ENCODE results near the gene PTEN.

The PTEN gene

GRCh38 chr10:88006261-88006660 is 142.8 kb downstream of the PTEN start:
- in situ Hi-C loops (cut with HindIII; ENCODE audit: low pct_ligation_motif_present, low pct_unique_long_range_greater_than_20kb, low sequenced_read_pairs) = no loop called here
- no peak for DNase-seq

DNA sequence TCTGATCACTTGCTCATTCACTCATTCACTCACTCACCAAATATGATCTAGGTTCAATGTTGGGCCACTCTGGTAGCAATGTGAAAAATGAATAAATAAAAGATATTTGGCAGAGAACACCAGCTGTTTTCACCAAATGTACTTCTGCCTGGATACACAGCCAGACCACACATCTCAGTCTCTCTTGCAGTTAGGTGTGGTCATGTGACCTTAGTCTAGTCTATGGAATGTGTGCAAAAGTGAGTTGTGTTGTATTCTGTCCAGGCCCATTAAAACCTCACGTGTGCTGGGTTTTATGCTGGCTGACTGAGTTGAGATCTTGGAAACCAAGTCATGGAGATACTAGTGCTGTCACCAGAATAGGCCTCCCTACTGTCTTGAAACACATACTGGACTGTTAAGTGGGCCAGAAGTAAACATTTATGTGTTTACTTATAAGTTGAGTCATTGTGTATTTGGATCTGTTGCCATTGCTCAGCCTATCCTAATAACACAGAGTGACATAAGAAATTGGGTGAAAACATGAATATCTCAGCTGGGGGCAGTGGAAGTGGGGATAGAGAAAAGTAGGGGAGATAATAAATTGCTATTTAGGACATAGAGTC is 145.5 kb downstream of the PTEN start:
- in situ Hi-C loops (cut with HindIII; ENCODE audit: low pct_ligation_motif_present, low pct_unique_long_range_greater_than_20kb, low sequenced_read_pairs) = no loop called here
- DNase-seq = no peak

DNA sequence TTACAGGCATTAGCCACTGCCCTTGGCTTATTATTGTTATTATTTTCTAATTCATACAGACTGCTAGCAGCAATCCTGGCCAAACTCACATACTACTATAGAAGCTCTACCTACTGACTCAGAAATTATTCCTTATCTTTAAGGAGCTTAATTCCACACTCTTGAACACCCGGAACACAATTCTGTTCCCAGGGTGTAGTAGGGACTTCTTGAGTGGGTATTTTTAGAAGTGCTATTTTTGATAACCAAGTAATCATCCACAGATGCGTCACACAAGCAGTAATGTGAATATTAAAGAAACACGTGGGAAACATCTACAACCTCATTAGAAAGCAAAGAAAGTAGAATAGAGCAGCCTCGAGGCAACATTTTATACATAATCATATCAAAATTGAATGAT is 149.2 kb downstream of the PTEN start:
- in situ Hi-C loops (cut with HindIII; ENCODE audit: low pct_ligation_motif_present, low pct_unique_long_range_greater_than_20kb, low sequenced_read_pairs) = no loop called here
- no peak for DNase-seq

DNA sequence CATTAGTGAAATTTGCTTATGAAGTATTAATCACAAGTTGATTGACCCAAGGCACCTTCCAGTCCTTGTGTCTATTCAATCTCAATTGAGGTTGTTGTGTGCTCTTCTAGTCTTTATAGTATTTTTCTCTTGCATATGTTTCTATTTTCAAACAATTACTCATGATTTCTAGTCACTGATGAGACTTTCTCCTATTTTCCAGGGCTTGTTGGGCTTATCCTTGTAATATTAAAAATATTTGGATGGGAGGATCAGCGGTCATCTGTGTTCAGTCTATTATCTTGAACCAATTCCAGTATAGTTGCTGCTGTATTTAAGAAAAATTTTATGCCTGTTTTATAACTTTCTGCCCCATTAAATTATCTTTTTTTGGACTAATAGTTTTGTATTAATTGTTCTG is 154.4 kb downstream of the PTEN start:
- in situ Hi-C loops (cut with HindIII; ENCODE audit: low pct_ligation_motif_present, low pct_unique_long_range_greater_than_20kb, low sequenced_read_pairs) = no loop called here
- no peak for DNase-seq

- DNase-seq = no peak
- in situ Hi-C loops (cut with HindIII; ENCODE audit: low pct_ligation_motif_present, low pct_unique_long_range_greater_than_20kb, low sequenced_read_pairs) = no loop called here
Observed at GRCh38 chr10:88019753-88020152, 156.3 kb downstream of the PTEN start.
